PC-9 (cell line): Measurements from ENCODE around the gene SORBS2.

Experiments
- CTCF ChIP-seq: fragments of 200-600 bp; sonication (generic); conservative IDR thresholded peaks from 2 replicates; pipeline ENCODE4 v1.6.1; 2017; ENCODE audit warnings: mixed run types, antibody characterized with exemption, mild to moderate bottlenecking, moderate library complexity
- EZH2 ChIP-seq: fragments of 200-600 bp; sonication (generic); IDR thresholded peaks from 2 replicates; pipeline ENCODE4 v1.8.0; 2017; ENCODE audit warnings: antibody characterized with exemption, low read depth

- TF ChIP-seq EZH2 = no peak
- TF ChIP-seq CTCF = no peak
These were observed 62.1 kb downstream of the SORBS2 start for GRCh38 chr4:185749858-185750257.
